BLaER1 (cell line): ENCODE results near the gene NFKB2.

ENCODE experiments used
- H3K27ac ChIP-seq: shearing (Covaris generic); formaldehyde crosslinking; 2 replicates; pipeline ENCODE4 v1.8.1; 2022
- H3K27me3 ChIP-seq: shearing (Covaris generic); formaldehyde crosslinking; 2 replicates; pipeline ENCODE4 v1.8.1; 2022
- H3K36me3 ChIP-seq: shearing (Covaris generic); formaldehyde crosslinking; 2 replicates; pipeline ENCODE4 v1.8.1; 2022
- H3K4me1 ChIP-seq: shearing (Covaris generic); formaldehyde crosslinking; 2 replicates; pipeline ENCODE4 v1.8.1; 2022
- H3K4me2 ChIP-seq: shearing (Covaris generic); formaldehyde crosslinking; 2 replicates; pipeline ENCODE4 v1.8.1; 2022
- H3K4me3 ChIP-seq: shearing (Covaris generic); formaldehyde crosslinking; 2 replicates; pipeline ENCODE4 v1.8.1; 2022
- H3K9ac ChIP-seq: shearing (Covaris generic); formaldehyde crosslinking; 2 replicates; pipeline ENCODE4 v1.8.1; 2022
- H3K9me3 ChIP-seq: shearing (Covaris generic); formaldehyde crosslinking; 2 replicates; pipeline ENCODE4 v1.8.1; 2022
- H4K20me1 ChIP-seq: shearing (Covaris generic); formaldehyde crosslinking; 2 replicates; pipeline ENCODE4 v1.8.1; 2022
- Cebpa-rat ChIP-seq: shearing (Covaris generic); IDR thresholded peaks from 2 replicates; pipeline ENCODE4 v1.8.1; 2022

Gene NFKB2

GRCh38 chr10:102429468-102429867 lies 34.0 kb downstream of the NFKB2 start:
- Histone ChIP-seq H3K27me3 (peaks cover 9% of the 10 kb centered on the region; the same call in 1 of the 2 replicates), H3K9ac (no peak overlapping the region), H3K36me3 (peaks cover 43% of the 10 kb centered on the region), H3K4me3 (no peak overlapping the region), H3K4me2 (no peak overlapping the region), H3K9me3 (no peaks in the 10 kb centered on the region), H4K20me1 (peaks cover 26% of the 10 kb centered on the region; the same call in 1 of the 2 replicates), H3K4me1 (peaks cover 28% of the 10 kb centered on the region), H3K27ac (no peak overlapping the region)
- TF ChIP-seq Cebpa-rat = no peak

GRCh38 chr10:102431452-102432124 lies 36.1 kb downstream of the NFKB2 start:
- H3K4me3 ChIP-seq = peak overlapping the region; percentile 96
- peak overlapping the region; percentile 94 for H3K27ac ChIP-seq
- H3K27me3 ChIP-seq = peaks cover 28% of the 10 kb centered on the region
- no peak for TF ChIP-seq Cebpa-rat
- H4K20me1 ChIP-seq = peaks cover 8% of the 10 kb centered on the region; the same call in 1 of the 2 replicates
- H3K9me3 ChIP-seq = no peaks in the 10 kb centered on the region
- H3K9ac ChIP-seq = peak overlapping the region; percentile 96
- peak overlapping the region; percentile 98 for H3K4me2 ChIP-seq
- peaks cover 25% of the 10 kb centered on the region for H3K36me3 ChIP-seq
- H3K4me1 ChIP-seq = peaks cover 48% of the 10 kb centered on the region

- Histone ChIP-seq H3K9me3 (no peaks in the 10 kb centered on the region), H3K27me3 (peaks cover 28% of the 10 kb centered on the region), H4K20me1 (peaks cover under 1% of the 10 kb centered on the region; the same call in 1 of the 2 replicates), H3K9ac (peak within 1 kb of the TSS; percentile 96), H3K36me3 (peaks cover 17% of the 10 kb centered on the region), H3K4me2 (peak within 1 kb of the TSS; percentile 98), H3K4me3 (peak within 1 kb of the TSS; percentile 96), H3K4me1 (peaks cover 52% of the 10 kb centered on the region), H3K27ac (peak within 1 kb of the TSS; percentile 94)
- TF ChIP-seq Cebpa-rat = no peak
Observed at GRCh38 chr10:102432162-102432950, 36.9 kb downstream of the NFKB2 start, which contains the start of gene CUEDC2. TSS of gene CUEDC2 (minus strand) at chr10:102432574. CDS start at chr10:102425188, 7,386 bp downstream.

GRCh38 chr10:102433619-102434046 lies 38.1 kb downstream of the NFKB2 start:
- peak overlapping the region; percentile 98 for H3K4me2 ChIP-seq
- no peak overlapping the region for H3K9ac ChIP-seq
- 0 out of 2 replicates have a peak overlapping the region, but pooled peaks have one; percentile 22 for H3K27ac ChIP-seq

GRCh38 chr10:102434394-102435132 lies 39.1 kb downstream of the NFKB2 start:
- Histone ChIP-seq H3K4me2 (peak overlapping the region; percentile 98), H3K4me3 (0 out of 2 replicates have a peak overlapping the region, but pooled peaks have one; percentile 41), H3K9ac (no peak overlapping the region), H3K4me1 (peaks cover 61% of the 10 kb centered on the region), H3K27ac (peak overlapping the region; percentile 49; the same call in 1 of the 2 replicates), H3K9me3 (no peaks in the 10 kb centered on the region), H4K20me1 (no peaks in the 10 kb centered on the region), H3K27me3 (peaks cover 28% of the 10 kb centered on the region), H3K36me3 (peaks cover 2% of the 10 kb centered on the region)
- TF ChIP-seq Cebpa-rat = no peak

More at GRCh38 chr10:102433619-102434046, 38.1 kb downstream of the NFKB2 start:
- Histone ChIP-seq H3K4me1 (peaks cover 60% of the 10 kb centered on the region), H4K20me1 (no peaks in the 10 kb centered on the region), H3K4me3 (no peak overlapping the region), H3K9me3 (no peaks in the 10 kb centered on the region), H3K36me3 (peaks cover 8% of the 10 kb centered on the region), H3K27me3 (peaks cover 28% of the 10 kb centered on the region)
- TF ChIP-seq Cebpa-rat = no peak

- no peaks in the 10 kb centered on the region for H4K20me1 ChIP-seq
- TF ChIP-seq Cebpa-rat = no peak
- H3K9me3 ChIP-seq = no peaks in the 10 kb centered on the region
- peaks cover 66% of the 10 kb centered on the region for H3K4me1 ChIP-seq
- H3K9ac ChIP-seq = peak overlapping the region; percentile 58; the same call in 1 of the 2 replicates
- H3K4me2 ChIP-seq = peak overlapping the region; percentile 98
- H3K36me3 ChIP-seq = no peaks in the 10 kb centered on the region
- peak overlapping the region; percentile 41; the same call in 1 of the 2 replicates for H3K4me3 ChIP-seq
- peaks cover 28% of the 10 kb centered on the region for H3K27me3 ChIP-seq
- peak overlapping the region; percentile 49; the same call in 1 of the 2 replicates for H3K27ac ChIP-seq
Observed at GRCh38 chr10:102435133-102435497, 39.6 kb downstream of the NFKB2 start.

GRCh38 chr10:102435529-102436233 lies 40.2 kb downstream of the NFKB2 start:
- Histone ChIP-seq H4K20me1 (no peaks in the 10 kb centered on the region), H3K4me1 (peaks cover 72% of the 10 kb centered on the region), H3K36me3 (no peaks in the 10 kb centered on the region), H3K9ac (peak overlapping the region; percentile 75), H3K4me2 (peak overlapping the region; percentile 98), H3K4me3 (peak overlapping the region; percentile 59), H3K9me3 (no peaks in the 10 kb centered on the region), H3K27ac (peak overlapping the region; percentile 59), H3K27me3 (peaks cover 28% of the 10 kb centered on the region)
- TF ChIP-seq Cebpa-rat = no peak

- H3K4me3 ChIP-seq = peak overlapping the region; percentile 59; the same call in 1 of the 2 replicates
- H3K9me3 ChIP-seq = no peaks in the 10 kb centered on the region
- TF ChIP-seq Cebpa-rat = no peak
- H3K27me3 ChIP-seq = peaks cover 28% of the 10 kb centered on the region
- 0 out of 2 replicates have a peak overlapping the region, but pooled peaks have one; percentile 59 for H3K27ac ChIP-seq
- no peaks in the 10 kb centered on the region for H4K20me1 ChIP-seq
- H3K4me1 ChIP-seq = peaks cover 71% of the 10 kb centered on the region
- H3K36me3 ChIP-seq = no peaks in the 10 kb centered on the region
- H3K4me2 ChIP-seq = peak overlapping the region; percentile 98
- H3K9ac ChIP-seq = peak overlapping the region; percentile 75; the same call in 1 of the 2 replicates
Observed at GRCh38 chr10:102436312-102436711, 40.8 kb downstream of the NFKB2 start.
